Measurements from ENCODE around the gene ATXN1.

DNA sequence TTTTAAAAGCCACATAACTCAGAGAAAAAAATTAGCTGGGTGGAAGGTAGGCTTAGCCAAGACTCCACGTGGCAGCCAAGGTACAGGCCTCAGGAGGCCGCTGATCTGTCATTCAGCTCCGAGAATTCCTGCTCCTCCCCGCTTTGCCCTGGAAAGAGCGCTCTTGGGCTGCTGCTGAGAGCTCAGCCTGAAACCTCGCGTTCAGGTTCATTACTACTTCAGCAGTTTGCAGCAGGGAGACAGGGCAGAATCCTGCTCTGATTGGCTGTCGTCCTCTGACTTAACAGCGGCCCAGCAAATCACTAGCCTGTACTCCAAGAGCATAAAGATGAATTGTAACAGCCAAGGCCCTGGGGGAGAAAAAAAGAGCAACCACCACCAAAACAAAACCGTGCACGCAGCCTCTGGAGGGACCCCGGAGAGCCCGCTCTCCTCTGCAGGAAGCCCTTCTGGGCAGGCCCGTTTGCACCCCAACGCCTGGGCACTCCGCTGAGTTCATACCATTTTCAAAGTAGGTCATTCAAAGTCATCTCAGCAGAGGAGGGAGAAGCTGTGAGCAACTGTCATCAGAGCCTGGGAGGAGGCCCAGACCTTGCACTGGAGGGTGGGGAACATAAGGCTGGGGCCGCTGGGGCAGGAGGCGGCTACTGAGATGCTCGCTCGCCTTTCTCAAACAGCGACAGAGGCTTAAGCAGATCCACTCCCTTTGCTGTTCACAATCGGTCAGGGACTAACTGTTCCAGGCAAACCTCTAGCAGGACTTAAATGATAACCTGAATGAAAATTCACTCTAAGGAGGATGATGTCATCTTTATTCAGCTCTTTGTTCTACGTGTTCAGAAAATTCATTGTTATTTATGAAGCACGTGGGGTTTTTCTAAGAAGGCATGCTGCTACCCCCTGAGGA is 42.3 kb upstream of the ATXN1 start:
- no peak for TF ChIP-seq EZH2phosphoT487 (conservative IDR thresholded peaks at IDR 0.05; ENCODE audit: low read length)
- TF ChIP-seq, protein P1, sequence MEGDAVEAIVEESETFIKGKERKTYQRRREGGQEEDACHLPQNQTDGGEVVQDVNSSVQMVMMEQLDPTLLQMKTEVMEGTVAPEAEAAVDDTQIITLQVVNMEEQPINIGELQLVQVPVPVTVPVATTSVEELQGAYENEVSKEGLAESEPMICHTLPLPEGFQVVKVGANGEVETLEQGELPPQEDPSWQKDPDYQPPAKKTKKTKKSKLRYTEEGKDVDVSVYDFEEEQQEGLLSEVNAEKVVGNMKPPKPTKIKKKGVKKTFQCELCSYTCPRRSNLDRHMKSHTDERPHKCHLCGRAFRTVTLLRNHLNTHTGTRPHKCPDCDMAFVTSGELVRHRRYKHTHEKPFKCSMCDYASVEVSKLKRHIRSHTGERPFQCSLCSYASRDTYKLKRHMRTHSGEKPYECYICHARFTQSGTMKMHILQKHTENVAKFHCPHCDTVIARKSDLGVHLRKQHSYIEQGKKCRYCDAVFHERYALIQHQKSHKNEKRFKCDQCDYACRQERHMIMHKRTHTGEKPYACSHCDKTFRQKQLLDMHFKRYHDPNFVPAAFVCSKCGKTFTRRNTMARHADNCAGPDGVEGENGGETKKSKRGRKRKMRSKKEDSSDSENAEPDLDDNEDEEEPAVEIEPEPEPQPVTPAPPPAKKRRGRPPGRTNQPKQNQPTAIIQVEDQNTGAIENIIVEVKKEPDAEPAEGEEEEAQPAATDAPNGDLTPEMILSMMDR (IDR thresholded peaks at IDR 0.05; ENCODE audit: insufficient read depth, low read length, poor library complexity, severe bottlenecking) = no peak
